Endometrial microvascular endothelial cells (primary cell): ENCODE measurements around the gene KCNG1. TPM values are rescaled to one million over a fixed set of nuclear protein-coding genes. Genes with fewer than 3 reads are reported as not detected.

Source experiments
- in situ Hi-C: cut with HindIII; loops from 2 replicates; pipeline ENCODE4 v1.10.0; 2017; ENCODE audit warnings: low sequenced_read_pairs, low pct_unique_long_range_greater_than_20kb; ENCODE audit errors: inconsistent ontology term
- total RNA-seq: library from RNA; depleted of rRNA; stranded (reverse); fragments of >200 nt; gene quantifications from one replicate; pipeline ENCODE4 v1.2.3, GENCODE V29; 2015; ENCODE audit errors: inconsistent ontology term

The KCNG1 gene
- total RNA-seq, 1 donor from 2014 or later: 0.37 TPM

- in situ Hi-C loops: no loop called here
Measured at GRCh38 chr20:51037532-51038115, 14.7 kb upstream of the KCNG1 start.

DNA sequence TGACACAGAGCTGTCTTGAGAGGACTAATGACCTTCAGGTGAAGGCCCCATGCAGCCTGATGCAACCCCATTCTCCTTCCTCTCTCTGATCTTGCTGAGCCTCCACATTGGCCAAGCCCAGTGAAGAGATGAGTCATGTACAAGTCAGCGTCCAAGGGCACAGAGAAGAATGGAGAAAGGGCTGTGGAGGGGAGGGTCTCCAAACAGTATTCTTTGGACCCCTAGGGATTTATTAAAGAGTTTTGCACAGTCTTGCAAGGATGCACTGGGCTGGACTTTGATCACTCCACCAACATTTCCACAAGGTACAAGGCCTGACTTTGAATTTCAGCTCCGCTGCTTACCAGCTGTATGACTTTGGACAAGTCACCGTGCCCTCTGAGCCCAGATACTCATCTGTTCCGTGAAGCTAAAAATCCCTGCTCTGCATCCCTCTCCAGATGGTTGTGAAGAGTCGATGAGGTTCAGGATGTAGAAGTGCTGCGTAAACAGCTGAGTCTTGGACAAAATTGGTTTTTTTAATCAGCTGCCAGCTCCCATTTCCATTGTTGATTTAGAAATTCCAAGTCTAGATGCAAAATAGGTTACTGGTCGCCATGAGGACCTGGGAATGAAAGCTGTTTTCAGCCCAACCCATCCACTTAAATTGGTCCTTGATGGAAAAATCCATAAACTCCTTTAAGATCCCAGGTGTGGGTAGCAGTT is 14.1 kb upstream of the KCNG1 start:
- in situ Hi-C loops: no loop called here

GRCh38 chr20:51036226-51036625 is 13.3 kb upstream of the KCNG1 start:
- in situ Hi-C loops: no loop called here

DNA sequence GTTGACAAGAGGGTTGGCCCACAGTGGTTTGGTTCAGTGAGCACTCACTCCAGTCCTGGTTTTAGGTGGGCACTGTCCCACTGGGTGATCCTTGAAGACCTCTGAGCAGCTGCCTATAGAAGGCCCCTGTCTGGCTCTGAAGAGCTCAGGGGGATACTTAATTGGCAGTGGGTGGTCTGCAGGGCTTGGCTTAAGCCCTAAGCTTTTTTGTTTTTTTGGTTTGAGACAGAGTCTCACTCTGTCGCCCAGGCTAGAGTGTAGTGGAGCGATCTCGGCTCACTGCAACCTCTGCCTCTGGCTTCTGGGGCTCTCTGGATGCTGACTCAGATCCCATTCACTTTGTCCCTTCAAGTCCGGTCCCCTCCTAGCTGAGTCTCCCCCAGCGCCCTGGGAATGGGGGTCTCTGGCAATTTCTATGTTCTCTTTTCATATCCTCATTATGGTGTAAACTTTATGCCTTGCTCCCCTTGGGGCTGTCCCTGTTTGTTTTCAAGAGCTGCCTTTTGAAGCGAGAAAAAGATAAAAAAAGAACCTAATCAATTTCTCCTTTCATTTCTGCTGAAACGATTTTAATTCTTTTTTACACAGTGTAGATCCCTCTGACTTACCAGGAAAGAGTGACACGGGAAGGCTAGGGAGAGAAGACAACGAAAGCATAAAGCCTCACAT is 12.2 kb upstream of the KCNG1 start:
- in situ Hi-C loops: no loop called here

GRCh38 chr20:51034476-51034875 is 11.6 kb upstream of the KCNG1 start:
- in situ Hi-C loops: no loop called here

- in situ Hi-C loops: no loop called here
Measured at GRCh38 chr20:51029963-51030920, 7.3 kb upstream of the KCNG1 start.

GRCh38 chr20:51029556-51029955 is 6.6 kb upstream of the KCNG1 start:
- in situ Hi-C loops: no loop called here

GRCh38 chr20:51028616-51029212 is 5.8 kb upstream of the KCNG1 start:
- in situ Hi-C loops: no loop called here

GRCh38 chr20:51027035-51027795 is 4.3 kb upstream of the KCNG1 start:
- in situ Hi-C loops: no loop called here

- in situ Hi-C loops: no loop called here
Measured at GRCh38 chr20:51026269-51026668, 3.4 kb upstream of the KCNG1 start.

DNA sequence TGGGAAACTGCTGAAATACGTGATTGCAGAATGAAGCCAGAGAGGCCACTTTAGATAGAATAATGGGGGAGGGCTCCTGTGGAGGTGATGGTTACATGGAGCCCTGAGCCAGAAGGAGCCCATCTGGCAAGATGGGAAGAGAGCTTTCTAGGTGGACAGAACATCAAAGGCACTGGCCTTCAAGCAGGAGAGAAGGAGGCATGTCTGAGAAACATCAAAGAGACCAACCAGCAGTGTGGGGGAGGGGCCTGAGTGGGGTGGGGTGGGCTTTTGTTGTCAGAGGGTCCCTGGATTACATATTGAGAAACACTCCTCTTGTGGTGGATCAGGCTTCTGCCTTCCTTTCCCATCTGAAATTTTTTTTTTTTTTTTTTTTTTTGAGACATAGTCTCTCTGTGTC is 1.9 kb upstream of the KCNG1 start:
- in situ Hi-C loops: no loop called here

GRCh38 chr20:51023617-51024155 is 779 bp upstream of the KCNG1 start:
- in situ Hi-C loops: no loop called here

DNA sequence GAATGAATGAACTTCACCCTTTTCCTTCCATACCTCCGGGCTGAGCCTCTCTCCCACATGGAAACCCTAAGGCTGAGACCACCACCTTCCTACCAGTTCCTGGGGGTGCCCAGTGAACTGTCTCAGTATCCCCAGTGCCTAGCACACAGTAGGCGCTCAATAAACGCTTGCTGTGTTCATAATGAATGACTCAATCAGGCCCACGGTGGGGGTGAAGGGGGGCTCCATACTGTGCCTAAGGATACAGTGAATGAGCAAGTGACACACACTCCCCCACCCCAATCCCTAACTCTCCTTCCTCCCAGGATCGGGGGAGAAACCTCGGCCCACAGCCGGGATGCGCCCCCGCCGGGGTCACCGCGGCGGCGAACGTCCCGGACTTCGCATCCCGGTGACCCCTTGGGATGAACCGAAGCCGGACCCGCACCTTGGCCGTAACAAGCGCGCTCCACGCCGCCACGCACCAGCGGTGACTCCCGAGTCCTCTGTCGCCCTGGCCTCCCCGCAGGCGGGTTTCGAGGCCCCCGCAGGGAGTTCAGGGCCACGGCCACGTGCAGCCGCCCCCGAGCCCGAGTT is 592 bp downstream of the KCNG1 start:
- in situ Hi-C loops: no loop called here

DNA sequence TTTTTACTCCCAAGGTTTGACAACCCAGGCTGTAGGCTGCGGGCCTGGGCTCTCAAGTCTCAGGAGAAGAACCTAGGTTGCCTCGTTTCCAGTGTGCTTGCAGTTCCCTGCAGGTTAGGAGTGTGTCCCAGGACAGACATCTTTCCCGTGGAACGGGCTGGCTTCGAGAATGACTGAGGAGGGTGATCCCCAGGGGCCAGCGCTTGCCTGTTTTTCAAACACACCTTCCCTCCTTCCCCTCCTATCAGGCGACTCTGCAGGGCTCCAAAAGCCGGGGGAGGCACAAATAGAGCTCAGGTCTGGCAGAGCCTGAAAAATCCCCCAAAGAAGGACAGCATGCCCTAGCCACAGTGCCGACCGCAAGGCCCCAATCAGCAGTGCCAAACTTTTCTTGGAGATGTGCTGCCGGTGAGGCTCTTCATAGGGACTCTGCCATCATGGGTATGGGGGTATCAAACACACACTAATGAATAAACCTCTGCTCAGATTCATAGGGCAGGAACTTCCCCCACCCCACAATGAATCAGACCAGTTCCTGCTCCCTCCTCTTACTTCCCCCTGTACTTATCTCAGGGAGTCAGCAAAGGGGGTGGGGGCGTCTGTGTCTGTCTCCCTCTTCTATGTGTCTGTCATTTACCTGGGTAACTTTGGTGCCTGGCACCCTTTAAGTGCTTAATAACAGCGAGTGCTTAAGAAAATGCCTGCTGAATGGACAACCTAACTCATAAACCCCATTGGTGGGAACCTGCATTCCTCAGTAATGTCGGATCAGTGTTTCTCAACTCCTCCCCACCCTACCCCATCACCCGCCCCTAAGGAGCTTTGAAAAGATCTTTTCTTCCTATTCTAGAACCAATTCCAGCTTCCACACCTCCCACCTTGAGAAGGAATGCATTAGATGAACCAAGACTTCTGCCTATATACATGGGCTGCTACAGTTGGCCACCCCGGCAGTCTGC is 1.6 kb downstream of the KCNG1 start:
- in situ Hi-C loops: no loop called here

DNA sequence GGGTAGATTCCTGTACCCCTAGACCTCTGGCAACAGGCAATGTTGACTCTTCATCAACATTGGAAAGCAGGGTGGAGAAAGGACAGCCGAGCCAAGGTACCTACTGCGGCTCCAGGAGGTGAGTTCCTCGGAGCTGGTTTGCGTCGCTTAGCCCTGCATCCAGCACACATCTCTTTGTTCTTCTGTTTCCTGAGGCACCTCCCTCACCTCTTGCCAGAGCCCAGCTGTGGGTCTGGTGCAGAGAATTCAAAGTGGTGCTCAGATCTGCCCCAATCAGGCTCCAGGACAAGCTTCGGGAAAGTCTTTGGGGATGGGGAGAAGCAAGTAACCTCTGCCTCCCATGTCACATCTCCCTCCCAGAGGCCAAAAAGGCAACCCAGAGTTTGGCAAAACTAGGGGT is 2.2 kb downstream of the KCNG1 start:
- in situ Hi-C loops: no loop called here

DNA sequence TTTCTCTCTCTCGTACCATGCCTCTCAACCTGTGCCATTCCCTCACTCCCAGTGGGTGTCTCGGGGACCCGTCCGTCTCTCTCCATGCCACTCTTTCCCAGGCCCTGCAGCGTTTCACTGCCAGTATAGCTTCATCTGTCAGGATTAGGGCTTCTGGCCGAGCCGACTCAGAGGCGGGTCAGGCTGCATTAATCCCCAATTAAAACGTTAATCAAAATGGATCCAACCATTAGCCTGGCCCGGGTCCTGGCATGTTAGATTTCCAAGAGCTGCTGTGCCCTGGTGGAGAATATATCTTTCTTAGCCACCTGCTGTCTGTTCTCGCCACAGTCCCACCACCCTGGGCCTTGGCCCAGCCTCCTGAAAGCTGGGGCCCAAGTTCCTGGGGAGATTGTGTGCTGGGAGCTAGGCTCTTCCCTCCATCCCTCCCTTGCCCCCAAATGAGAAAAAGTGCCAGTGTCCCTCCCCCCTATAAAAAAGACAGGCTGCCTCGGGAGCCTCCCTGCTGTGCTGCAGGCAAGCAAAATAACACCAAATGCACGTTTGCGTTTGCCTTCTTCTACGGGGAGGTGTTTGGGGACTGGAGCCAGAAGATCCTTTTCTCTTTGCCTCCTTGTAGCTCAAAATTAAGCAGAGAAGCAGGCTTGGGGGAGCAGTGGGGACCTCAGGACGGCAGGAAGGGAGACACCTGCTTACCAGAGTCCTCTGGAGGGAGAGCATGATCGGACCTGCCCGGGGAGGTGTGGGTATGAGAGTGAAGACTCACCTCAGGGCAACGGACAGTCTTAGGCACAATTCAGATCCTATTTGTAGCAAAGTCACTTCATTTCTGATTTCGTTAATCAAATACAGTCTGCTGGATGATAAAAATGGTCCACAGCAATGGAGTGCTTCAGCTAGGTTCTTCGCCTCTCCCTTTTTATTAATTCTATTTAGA is 3.0 kb downstream of the KCNG1 start:
- in situ Hi-C loops: no loop called here
